CD4-positive, alpha-beta T cell treated with Interleukin-12 subunit alpha and Interleukin-12 subunit beta, for 1 hour (primary cell): ENCODE data around the gene CDK17.

Experiments used
- DNase-seq: peaks from one replicate; pipeline ENCODE4 v3.0.0-alpha.2; 2020

The CDK17 gene

DNA sequence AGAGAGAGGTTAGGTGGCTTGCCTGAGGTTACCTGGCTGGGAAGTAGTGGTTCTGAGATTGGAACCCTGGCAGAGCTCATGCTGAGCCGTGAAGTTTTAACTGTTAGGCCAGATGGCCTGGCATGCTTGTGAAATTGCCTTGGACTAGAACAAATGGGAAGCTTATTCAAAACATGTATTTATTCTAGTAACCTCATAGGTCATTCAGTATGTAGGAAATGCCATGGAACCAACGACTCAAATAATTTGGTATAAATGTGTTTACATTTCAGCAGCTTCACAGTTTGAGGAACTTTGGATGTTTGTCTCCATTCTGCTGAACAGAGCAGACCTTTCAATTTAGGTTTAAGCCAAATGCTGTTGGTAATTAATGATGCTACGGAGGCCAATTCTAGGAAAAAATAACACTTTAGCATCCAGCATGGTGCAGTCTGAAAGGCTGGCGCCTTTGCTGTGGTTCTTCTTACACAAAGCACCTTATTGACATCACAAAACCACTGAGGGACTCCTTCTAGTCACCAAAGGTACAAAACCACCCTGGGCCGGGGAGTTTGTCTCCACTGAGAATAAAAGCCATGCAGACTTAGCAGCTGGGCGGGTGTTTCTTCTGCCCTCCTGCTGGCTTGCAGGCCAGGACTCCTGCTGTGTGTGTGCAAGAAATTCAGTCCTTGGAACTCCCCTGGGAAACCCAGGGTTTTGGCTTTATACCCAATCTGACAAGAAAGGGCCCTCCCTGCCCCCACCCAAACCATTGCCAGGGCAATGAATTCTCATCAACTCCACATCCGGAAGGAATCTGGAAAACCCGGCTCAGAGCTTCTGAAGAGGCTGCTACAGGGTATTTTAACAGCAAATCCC lies 141.9 kb downstream of the CDK17 start:
- DNase-seq, result peak; percentile 29

DNA sequence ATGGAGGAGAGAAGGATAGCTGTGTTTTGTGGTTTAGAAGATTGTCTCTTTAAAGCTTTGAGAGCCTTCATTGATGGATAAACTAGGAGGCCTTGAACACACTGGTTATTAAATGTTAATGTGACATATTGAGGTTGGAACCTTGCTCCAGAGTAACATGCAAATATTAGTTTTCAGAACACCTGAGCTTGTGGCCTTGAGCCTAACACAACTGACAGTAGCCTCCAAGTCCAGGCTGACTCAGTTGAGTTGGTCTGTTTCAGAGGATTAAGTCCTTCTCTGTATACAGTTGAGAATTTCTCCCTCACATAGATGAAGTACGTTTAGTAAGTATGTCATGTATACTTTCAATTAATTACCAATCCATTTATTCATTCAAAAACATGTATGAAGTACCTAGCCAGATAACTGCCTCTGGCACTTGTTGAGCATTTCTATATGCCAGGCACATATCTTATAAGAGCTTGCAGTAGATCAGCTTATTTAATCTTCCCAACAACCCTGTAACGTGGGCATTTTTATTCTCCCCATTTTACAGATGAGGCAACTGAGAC lies 142.6 kb downstream of the CDK17 start:
- no peak for DNase-seq

DNA sequence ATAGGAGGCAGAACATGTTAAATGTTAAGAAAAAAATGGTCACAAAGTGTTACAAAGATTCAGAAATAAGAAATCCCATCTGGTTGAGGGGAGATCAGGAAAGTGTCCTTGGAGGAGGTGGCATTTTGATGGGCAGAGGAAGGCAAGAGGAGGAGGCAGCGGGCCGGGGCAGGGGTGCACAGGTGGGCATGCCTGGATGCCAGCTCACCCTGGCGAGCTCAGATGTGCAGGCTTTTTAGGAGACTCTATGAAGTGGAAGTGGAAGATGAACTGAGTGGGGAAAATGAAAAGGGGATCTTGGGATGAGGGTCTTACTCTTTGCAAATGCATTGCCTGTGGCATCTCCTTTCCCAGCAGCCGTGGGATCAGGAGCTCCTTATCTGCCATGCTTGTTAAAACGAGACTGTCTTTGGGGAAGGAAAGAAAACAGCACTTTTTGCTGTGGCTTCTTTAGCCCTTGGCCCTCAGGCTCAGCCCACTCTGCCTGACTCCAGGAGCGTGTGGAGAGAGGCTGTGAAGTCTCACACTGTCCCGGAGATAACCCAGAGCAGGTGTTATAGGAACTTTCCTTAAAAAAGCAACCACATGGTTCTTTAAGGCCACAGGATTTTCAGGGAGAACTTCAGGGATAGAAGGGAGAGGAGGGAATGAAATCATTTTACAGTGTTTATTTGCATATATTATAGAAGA lies 143.4 kb downstream of the CDK17 start:
- no peak for DNase-seq

DNA sequence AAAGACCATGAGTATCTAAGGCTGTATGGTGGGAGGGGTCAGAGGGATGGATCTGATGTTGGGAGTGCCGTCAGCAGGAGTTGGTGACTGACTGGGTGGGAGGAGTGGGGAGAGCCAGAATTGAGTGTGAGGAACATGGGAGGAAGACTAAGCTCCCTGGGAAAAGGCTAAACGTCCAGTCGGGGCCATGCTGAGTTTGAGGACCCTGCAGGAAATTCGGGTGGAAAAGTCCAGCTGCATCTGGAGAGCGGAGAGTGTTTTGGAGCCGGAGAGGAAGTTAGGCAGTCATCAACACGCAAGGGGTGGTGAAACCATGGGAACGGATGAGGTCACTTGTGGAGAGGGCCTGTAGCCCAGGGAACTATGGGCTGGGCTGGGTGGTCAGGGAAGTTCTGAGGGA lies 145.2 kb downstream of the CDK17 start:
- no peak for DNase-seq

DNA sequence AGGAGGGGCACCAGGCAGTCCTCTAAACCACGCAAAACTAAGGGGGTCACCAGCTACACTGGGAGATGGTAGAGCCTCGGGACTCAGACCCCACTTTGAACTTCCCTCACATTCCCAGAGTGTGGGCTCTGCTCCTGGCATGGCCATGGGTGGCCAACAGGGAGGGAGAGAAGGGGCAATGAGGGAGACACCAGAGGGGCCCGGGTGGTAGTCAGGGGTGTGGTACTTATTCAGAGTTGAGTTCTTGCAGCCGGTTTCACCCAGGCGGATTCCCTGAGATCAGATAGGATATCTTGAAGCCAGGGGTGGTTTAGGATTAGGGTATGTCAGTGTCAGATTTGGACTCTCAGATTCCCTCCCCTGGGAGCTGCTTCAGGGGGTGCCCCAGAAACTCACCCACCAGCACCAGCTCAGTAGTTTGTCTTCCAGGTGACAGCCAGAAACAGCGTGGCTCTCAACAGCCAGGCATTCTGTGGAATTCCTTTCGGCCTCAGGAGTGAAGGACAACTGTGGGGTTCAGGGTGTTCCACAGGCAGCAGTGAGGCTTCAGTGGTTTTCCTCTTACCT lies 150.0 kb downstream of the CDK17 start:
- DNase-seq, result no peak

DNA sequence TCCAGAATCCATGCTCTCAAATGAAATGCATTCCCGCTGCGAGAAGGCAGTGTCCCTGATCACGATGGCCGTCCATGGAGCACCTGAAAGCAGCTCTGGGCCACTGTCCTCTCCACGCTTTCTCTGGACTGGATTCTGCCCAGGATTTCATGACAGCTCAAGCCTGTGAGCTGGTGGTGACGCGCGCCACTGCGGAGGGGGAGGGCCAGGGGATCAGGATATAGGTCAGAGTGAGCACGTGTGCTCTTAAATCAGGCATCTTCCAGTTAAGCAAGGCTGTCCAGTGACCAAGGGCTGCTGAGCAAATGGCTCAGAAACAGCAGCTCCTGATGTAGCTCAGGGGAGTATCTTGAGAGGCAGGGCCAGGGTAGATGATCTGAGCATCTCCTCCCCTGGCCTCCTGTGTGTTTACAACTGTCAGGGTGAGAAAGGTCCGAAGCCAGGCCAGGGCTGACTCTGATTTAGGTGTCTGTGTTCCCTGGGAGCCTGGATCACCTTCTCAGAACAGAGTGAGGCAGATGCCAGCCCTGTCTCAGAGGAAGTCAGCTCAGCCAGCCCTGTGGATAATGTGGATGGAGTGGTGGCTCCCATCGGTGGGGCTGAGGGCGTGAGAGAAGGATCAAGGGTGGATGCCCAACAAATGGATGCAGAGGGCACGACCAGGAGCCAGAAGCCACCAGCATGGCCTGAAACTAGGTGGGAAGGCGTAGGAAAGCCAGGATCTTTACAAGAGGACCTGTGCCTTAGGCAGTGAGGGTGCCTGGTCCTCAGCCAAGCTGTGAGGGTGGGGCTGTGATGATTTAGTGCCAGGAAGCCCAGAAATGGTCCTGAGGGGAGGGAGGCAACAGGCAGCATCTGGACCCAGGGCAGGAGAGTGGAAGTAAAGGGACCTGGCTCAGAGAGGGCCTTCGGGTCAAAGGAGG lies 150.8 kb downstream of the CDK17 start:
- DNase-seq, result no peak

DNA sequence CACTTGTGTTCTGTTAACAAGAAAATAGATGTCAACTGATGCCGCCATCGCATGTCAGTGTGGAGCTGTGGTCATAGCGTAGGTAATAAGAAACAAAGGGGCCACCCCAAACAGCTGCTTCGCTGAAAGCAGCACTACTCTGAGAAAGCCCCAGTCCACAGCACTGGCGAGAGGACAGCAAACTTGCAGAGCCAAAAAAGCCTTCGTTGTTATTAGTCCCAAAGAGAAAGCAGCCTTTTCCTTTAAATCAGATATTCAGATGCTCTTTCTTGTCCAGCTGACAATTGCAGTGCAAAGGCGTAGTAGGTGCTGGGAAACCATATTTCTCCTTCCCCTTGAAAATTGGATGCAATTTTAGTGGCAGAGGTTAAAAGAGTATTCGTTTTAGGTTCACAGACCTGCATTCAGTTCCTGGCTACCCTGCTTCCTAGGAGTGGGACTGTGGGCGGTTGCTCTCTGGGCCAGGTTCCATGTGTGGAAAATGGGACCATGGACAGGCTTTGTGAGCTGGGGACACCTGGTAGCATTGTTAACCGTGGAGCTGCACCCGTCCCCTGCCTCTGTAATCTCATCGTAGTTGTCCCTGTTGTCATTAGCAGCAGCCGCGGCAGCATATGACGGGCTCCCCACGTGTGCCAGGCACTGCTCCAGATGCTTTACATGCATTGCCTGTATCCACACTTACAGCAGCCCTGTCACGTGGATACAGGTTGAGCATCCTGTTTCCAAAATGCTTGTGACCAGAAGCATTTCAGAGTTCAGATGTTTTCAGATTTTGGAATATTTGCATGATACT lies 151.9 kb downstream of the CDK17 start:
- no peak for DNase-seq

DNA sequence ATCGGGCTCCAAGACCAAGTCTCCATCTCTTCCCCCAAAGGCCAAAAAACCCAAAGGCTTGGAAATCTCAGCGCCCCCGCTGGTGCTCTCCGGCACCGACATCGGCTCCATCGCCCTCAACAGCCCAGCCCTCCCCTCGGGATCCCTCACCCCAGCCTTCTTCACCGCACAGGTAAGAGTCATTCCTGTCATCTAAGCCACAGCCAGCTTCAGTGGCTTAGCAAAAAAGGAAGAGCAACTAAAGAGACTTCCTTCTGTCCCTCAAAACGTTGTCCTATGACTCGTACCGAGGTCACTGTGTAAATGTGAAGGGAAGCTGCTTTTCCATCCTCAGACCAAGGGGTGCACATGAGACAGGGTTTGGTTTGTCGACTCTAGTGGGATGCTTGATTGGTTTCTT lies 152.7 kb downstream of the CDK17 start:
- DNase-seq, result no peak

DNA sequence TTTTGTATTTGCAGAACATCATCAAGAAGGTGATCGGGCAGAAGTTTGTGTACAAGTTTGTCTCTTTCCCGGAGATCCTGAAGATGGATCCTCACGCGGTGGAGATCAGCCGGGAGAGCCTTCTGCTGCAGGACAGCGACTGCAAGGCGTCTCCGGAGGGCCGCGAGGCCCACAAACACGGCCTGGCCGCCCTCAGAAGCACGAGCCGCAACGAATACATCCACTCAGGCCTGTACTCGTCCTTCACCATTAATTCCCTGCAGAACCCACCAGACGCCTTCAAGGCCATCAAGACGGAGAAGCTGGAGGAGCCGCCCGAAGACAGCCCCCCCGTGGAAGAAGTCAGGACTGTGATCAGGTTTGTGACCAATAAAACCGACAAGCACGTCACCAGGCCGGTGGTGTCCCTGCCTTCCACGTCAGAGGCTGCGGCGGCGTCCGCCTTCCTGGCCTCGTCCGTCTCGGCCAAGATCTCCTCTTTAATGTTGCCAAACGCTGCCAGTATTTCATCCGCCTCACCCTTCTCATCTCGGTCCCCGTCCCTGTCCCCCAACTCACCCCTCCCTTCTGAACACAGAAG lies 153.2 kb downstream of the CDK17 start:
- DNase-seq, result no peak

DNA sequence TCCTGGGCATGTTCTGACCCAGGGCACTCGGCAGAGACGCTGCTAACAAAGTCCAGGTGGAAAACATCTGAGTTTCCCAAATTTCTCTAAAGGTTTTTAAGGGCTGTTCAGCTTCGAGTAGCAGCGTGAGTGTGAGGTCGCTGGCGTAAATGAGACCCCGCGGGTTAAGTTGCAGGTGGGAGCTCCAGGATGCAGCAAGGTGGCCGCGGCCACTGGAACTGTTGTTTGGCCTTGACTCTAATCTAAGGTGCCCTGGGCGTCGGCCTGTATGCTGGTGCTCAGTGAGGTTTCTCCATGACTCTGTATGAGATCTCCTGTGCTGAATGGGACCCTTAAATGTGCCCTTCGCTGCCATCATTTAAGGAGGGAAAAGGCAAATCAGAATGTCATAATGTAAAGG lies 155.4 kb downstream of the CDK17 start:
- DNase-seq, result no peak

DNA sequence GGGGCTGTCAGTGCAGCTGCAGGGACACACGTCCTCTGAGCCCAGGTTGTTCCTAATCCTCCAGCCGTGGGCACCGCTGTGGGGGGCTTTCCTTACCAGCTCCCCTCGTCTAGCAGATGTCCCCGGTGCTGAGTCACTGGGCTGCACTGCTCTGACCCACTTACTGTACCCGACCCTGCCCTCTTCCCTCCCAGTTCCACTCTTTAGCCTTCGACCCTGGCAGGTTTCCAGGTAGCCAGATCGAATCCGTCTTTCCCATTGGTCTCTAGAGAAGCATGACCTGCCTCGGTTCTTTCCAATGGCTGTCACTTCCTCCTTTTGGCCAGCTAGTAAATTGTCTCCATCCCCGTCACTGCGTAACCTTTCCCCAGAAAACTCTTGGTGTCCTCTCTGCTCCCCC lies 157.6 kb downstream of the CDK17 start:
- DNase-seq, result peak; percentile 31

DNA sequence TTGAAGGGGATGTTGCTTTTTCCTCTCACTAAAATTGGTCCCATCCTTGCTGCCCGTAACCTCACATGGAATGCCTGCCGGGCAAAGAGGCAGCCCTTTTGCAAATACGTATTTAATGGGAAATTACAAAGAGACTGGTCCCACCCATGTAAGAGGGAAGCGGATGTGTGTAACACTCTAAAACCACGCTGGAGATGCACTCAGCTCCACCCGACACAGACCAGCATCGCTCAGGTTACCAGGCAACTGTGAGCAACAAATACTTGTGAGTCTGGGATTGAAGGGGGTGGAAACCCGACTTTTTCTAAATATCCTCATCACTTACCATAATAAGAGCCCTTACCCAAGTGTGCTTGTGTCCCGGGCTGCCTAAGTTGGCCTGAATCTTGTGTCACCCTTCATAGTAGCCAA lies 158.4 kb downstream of the CDK17 start:
- peak; percentile 92 for DNase-seq

DNA sequence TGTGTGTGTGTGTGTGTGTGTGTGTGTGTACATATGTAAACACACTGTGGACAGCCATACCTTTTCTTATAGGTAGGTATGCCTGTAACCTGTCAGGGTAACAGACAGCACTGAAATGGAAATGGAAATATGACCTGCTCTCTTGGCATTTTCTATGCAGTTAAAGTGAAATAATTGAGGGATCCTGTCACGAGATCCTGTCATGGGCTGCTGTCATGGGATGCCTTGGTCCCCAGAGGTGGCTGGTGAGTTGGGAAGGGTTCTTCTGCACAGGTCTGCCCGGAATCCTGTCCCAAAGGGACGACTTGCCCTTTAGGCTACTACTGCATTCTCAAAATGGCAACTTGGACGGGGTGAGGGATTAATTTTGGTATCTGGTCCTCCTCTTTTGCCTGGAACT lies 158.8 kb downstream of the CDK17 start:
- DNase-seq, result peak; percentile 39

DNA sequence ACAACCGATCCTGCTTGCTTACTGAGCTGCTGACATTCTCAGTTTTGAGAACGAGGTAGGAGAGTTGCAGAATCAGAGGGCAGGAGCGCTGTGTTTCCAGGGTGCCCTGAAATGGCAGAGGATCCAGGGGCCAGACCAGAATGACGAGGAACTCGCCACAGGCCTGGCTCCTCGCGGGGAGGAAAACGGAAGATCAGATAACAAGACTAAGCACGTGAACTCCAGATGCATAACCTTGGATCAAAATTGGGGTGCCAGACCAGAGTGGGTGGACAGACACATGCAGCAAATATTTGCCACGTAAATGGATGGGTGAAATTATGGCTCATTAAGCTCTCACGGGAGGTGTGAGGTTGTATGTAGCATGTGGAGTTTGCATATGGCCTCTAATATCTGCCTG lies 159.6 kb downstream of the CDK17 start:
- DNase-seq, result no peak

DNA sequence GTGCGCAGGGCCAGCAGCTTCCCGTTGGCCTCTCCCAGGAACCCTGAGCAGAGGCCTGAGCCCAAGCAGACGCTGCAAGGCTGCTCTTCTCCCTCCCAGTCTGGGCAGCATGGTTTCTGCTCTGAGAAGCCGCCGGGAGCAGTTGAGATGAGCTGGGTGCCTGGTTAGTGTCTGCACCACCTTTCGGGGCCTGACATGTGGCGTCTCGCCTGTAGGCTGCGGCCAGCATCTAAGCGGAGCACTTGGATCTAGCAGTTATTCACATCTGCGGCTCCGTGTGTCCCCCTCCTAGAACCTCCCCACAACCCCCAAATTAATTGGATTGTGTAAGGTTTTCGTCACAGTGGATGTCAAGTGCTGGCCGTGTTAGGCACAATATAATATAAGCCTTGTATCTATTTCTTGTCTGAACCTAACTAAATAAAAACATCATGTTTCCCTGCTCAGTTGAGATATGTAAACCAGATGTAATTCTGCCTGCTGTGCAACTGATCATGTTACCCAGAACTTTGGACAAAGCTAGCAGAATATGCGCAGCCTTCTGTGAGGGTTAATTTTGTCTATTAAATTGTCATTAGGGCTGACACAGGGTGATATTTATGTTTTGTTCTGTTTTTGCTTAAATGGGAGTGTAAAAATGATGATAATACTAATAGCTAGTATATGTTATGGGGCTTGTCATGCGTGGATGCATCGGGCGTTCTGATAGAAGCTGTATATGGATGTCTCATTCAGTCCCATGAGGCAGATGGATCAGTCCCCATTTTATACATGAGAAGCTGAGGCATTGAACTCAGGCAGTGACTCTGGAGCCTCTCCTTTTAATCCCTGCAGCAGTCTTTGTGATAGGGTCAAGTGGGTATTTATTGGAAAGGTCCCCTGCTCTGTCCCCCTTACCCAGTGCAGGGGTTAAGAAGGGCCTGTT lies 160.3 kb downstream of the CDK17 start:
- no peak for DNase-seq

DNA sequence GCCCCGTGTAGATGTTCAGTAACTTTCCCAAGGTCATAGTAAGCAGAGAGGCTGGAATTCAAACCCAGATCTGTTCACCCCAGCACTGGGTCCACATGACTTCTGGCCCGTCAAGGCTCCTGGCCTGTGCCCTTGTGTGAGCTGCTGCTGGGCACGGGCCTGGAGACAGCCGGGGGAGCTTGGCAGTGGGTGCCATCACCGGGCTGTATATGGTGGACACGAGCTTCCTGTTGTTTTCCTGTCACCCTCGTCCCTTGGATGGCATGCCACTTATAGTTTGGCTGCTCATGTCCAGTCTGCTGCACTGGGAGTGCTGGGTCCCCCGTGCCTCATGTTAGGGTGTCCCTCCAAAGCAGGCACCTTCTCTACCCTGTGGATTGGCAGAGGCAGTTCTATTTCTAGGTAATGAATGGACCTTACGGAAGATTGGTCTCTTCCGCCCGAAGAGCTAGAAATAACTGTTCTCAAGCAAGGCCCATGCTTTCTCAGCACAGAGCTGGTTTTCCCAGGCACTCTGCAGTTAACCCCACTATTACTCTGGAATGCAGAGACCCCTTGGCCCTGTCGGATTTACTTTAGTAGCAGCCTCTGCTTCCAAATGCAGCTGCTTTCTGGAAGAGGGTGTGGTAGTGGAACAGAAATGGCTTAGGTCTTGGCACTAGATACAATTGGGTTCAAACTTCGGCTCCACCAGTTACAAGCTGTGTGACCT lies 161.7 kb downstream of the CDK17 start:
- DNase-seq, result no peak

DNA sequence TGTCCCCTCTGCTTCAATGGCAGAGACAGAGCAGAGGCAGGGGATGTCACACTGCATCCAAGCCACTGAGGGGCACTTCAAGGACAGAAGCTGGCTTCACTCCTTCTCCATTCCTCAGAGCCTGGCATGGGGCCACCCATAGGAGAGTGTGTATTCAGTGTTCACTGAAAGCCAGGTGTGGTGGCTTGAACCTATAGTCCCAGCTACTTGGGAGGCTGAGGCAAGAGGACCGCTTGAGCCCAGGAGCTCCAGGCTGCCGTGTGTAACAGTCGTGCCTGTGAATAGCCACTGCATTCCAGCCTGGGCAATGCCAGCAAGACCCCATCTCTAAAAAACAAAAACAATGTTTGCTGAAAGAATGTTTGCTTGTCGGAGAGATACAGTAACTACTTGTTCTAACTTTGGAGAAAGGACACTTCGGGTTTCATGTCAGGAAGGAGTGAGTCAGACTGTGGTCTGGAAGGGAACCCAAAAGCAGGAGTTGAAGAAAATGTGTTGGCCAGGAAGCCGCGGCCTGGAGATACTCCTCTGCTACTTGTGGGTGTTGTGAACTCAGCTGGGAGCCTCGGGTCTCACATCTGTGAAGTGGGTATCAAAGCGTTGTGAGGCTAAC lies 162.7 kb downstream of the CDK17 start:
- peak; percentile 75 for DNase-seq

DNA sequence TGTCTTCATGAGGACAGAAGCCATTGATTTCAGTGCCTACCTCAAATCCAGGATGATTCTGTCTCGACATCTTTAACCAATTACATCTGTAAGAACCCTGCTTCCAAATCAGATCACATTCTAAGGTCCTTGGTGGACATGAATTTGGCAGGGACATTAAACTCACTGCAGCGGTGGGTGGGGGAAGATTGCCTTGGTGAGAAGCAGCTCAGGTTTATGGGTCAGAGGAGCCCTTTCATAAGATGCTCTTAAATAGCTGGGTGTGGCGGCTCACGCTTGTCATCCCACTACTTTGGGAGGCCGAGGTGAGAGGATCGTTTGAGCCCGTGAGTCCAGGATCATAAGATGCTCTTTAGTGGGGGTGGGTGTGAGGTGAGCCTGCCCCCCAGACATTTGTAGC lies 163.2 kb downstream of the CDK17 start:
- DNase-seq, result no peak

DNA sequence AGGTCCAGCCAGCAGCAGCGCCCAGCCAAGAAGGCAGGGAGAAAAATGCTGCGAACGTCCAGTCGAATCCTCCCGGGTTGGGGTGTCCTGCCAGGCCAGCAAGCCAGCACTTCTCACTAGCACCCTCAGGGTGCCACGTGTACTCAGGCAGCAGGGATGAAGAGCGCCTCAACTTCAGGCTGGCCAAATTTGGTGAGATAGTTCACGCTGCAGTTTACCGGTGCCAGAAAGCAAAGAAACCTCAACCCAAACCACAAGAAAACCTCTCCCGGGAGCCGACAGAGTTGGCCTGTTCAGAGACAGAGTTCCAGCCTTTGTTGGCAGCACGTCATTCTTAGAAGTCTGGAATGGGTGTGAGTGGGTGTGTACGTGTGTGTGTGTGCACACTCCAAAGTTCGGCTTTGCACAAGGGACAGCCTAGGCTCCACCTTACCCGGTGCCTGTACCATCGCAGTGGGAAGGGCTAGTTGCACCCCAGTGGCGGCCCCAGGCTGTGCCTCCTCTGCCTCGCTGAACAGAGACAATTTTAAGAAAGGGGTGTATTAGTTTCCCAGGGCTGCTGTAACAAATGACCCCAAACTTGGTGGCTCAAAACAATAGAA lies 163.9 kb downstream of the CDK17 start:
- DNase-seq, result peak; percentile 46
